Stimulated activated naive B cell treated with anti-CD40 and anti-IgM and Interleukin-4, amounts not matched to agents 10 μg/mL and 1 μg/mL and 100 μg/mL, for 72 hours (primary cell): Measurements from ENCODE around the gene RNASEH2C.
"Not testable (repeated sequence)": the region's sequence is repeated elsewhere in the genome, so short reads cannot be mapped to it uniquely, and the experiment has no call there.

Experiments used
- ATAC-seq, 2 donors: fragments of 150-1000 bp; cut with Tn5 transposase; replicated peaks; 2 replicates each; pipeline ENCODE4 v1.10.0; 2021; ENCODE audit warnings: moderate library complexity in 1 of 2
- DNase-seq: peaks from one replicate; pipeline ENCODE4 v3.0.0; 2021
- H3K27ac Mint-ChIP-seq: one replicate; pipeline ENCODE4 v1.8.0; 2022; ENCODE audit warnings: mild to moderate bottlenecking, mixed read lengths
- H3K27me3 Mint-ChIP-seq, 2 donors: one replicate each; pipeline ENCODE4 v1.8.0; 2022; ENCODE audit warnings: mixed read lengths in 2 of 2
- H3K36me3 Mint-ChIP-seq, 2 donors: one replicate each; pipeline ENCODE4 v1.8.0; 2022; ENCODE audit warnings: mixed read lengths in 2 of 2, mild to moderate bottlenecking in 1 of 2
- H3K4me1 Mint-ChIP-seq, 2 donors: one replicate each; pipeline ENCODE4 v1.8.0; 2022; ENCODE audit warnings: mixed read lengths in 2 of 2, mild to moderate bottlenecking in 1 of 2
- H3K4me3 Mint-ChIP-seq, 2 donors: one replicate each; pipeline ENCODE4 v1.8.0; 2022; ENCODE audit warnings: mild to moderate bottlenecking in 2 of 2, mixed read lengths in 2 of 2, moderate library complexity in 1 of 2
- H3K9me3 Mint-ChIP-seq, 2 donors: one replicate each; pipeline ENCODE4 v1.8.0; 2022; ENCODE audit warnings: mixed read lengths in 2 of 2, mild to moderate bottlenecking in 1 of 2

Gene RNASEH2C

GRCh38 chr11:65735111-65735510, 14.5 kb upstream of the RNASEH2C start:
- not testable (repeated sequence) for H3K4me1 Mint-ChIP-seq, H3K36me3 Mint-ChIP-seq, H3K9me3 Mint-ChIP-seq, ATAC-seq, H3K4me3 Mint-ChIP-seq, H3K27ac Mint-ChIP-seq, DNase-seq
- peaks cover 18 to 21% of the 10 kb centered on the region in 2 donors for H3K27me3 Mint-ChIP-seq

DNA sequence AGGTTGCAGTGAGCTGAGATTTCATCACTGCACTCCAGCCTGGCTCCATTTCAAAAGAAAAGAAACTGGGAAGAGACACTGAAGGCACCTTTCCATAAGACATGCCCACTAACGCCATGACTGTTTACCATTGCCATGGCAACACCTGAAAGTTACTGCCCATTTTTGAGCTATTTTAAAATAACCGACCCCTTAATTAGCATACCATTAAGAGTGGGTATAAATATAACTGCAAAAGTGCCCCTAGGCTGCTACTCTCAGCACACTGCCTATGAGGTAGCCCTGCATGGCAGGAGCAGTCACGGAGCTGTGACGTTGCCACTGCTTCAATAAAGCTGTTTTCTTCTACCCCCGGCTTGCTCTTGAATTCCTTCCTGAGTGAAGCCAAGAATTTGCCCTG, 9.9 kb upstream of the RNASEH2C start:
- no peak for ATAC-seq
- no peak for DNase-seq
- H3K4me3 Mint-ChIP-seq = no peak overlapping the region
- peaks cover 0 to 3% of the 10 kb centered on the region in 2 donors for H3K36me3 Mint-ChIP-seq
- no peak overlapping the region for H3K27ac Mint-ChIP-seq
- no peaks in the 10 kb centered on the region for H3K4me1 Mint-ChIP-seq
- no peaks in the 10 kb centered on the region for H3K9me3 Mint-ChIP-seq
- H3K27me3 Mint-ChIP-seq = peaks cover 12 to 13% of the 10 kb centered on the region in 2 donors

DNA sequence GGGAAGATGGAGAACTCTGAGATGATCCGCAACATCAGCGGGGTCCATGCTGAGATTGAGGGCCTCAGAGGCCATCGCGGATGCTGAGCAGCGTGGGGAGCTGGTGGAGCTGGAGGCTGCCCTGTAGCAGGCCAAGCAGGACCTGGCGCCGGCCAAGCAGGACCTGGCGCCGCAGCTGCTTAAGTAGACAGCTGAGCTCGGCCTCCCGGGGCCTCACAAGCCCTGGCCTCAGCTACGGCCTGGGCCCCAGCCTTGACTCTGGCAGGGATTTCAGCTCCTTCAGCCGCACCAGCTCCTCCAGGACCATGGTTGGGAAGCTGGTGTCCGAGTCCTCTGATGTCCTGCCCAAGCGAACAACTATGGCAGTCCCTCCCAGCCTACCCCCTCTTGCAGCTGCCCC, 7.3 kb upstream of the RNASEH2C start:
- DNase-seq (no peak), ATAC-seq (no peak)
- Mint-ChIP-seq H3K9me3 (no peaks in the 10 kb centered on the region), H3K27ac (no peak overlapping the region), H3K4me3 (no peak overlapping the region), H3K36me3 (peaks cover 0 to 3% of the 10 kb centered on the region in 2 donors), H3K4me1 (no peaks in the 10 kb centered on the region), H3K27me3 (peaks cover 10 to 11% of the 10 kb centered on the region in 2 donors)

DNA sequence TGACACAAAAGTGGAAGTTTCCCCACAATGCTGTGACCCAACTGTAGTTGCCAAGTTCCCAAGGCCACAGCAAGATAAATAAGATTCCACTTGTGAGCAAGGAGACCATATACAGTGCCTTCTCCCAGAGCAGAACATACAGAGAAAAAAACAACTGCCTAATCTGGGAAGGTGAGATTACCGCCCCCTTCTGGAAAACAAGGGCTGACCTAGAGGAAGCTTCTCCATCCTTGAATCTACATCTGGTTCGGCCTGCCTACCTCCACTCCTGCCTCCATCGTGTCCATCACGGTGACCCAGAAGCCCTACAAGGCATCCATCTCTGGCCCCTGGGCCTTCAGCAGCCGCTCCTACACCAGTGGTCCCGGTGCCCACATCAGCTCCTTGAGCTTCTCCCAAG, 6.1 kb upstream of the RNASEH2C start:
- H3K36me3 Mint-ChIP-seq = no peaks in the 10 kb centered on the region
- no peak overlapping the region for H3K4me3 Mint-ChIP-seq
- peaks cover 6 to 10% of the 10 kb centered on the region in 2 donors for H3K27me3 Mint-ChIP-seq
- H3K27ac Mint-ChIP-seq = no peak overlapping the region
- no peaks in the 10 kb centered on the region for H3K4me1 Mint-ChIP-seq
- no peaks in the 10 kb centered on the region for H3K9me3 Mint-ChIP-seq
- DNase-seq (no peak), ATAC-seq (no peak)

- no peaks in the 10 kb centered on the region for H3K9me3 Mint-ChIP-seq
These were observed 1.7 kb upstream of the RNASEH2C start for GRCh38 chr11:65722261-65722660.

GRCh38 chr11:65719871-65720210, 757 bp downstream of the RNASEH2C start:
- ATAC-seq = peak; percentile 33 to 35
- H3K9me3 Mint-ChIP-seq = no peaks in the 10 kb centered on the region
- DNase-seq = no peak
- H3K27me3 Mint-ChIP-seq = no peaks in the 10 kb centered on the region
- peaks cover 32 to 40% of the 10 kb centered on the region in 2 donors for H3K4me1 Mint-ChIP-seq
- H3K36me3 Mint-ChIP-seq = peaks cover 26 to 42% of the 10 kb centered on the region in 2 donors
- H3K27ac Mint-ChIP-seq = peak overlapping the region; percentile 97
- H3K4me3 Mint-ChIP-seq = peak overlapping the region; percentile 98 to 100

More at GRCh38 chr11:65722261-65722660, 1.7 kb upstream of the RNASEH2C start:
- Mint-ChIP-seq H3K27me3 (peaks cover 2 to 3% of the 10 kb centered on the region in 2 donors), H3K4me3 (no peak overlapping the region), H3K4me1 (peaks cover 26 to 32% of the 10 kb centered on the region in 2 donors), H3K27ac (no peak overlapping the region), H3K36me3 (peaks cover 16 to 21% of the 10 kb centered on the region in 2 donors)
- DNase-seq (no peak), ATAC-seq (no peak)

DNA sequence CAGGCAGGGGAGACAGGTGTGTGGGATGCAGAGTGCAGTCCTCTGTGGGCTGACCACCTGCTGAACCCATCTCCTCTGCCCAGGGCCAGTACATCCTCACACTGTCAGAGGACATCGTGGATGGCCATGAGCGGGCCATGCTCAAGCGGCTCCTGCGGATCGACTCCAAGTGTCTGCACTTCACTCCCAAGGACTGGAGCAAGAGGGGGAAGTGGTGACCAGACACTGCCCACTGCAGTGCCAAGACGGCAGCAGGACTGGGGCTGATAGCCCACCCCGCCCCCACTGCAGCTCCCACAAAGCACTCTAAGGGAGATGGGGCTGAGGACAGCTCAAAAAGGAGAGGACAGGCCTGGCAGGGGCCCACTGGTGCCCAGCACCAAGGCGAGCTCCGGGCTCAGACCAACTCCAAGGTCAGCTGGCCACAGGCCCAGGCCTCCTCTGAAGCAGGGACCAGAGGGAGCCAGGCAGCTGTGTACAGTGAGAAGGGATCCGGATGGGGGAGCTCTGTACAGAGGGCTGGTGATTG, 1.6 kb downstream of the RNASEH2C start:
- no peak for ATAC-seq
- Mint-ChIP-seq H3K27ac (peak overlapping the region; percentile 80), H3K4me1 (peaks cover 37 to 40% of the 10 kb centered on the region in 2 donors), H3K27me3 (no peaks in the 10 kb centered on the region), H3K4me3 (peak overlapping the region; percentile 98 to 100), H3K36me3 (peaks cover 34 to 49% of the 10 kb centered on the region in 2 donors), H3K9me3 (no peaks in the 10 kb centered on the region)
- DNase-seq = no peak

- Mint-ChIP-seq H3K9me3 (no peaks in the 10 kb centered on the region), H3K4me3 (peak overlapping the region; percentile 98 to 100), H3K36me3 (peaks cover 39 to 53% of the 10 kb centered on the region in 2 donors), H3K27ac (peak overlapping the region; percentile 80), H3K27me3 (no peaks in the 10 kb centered on the region), H3K4me1 (peaks cover 39 to 44% of the 10 kb centered on the region in 2 donors)
- no peak for DNase-seq
- ATAC-seq = no peak
These were observed 2.1 kb downstream of the RNASEH2C start for GRCh38 chr11:65718531-65718930.

DNA sequence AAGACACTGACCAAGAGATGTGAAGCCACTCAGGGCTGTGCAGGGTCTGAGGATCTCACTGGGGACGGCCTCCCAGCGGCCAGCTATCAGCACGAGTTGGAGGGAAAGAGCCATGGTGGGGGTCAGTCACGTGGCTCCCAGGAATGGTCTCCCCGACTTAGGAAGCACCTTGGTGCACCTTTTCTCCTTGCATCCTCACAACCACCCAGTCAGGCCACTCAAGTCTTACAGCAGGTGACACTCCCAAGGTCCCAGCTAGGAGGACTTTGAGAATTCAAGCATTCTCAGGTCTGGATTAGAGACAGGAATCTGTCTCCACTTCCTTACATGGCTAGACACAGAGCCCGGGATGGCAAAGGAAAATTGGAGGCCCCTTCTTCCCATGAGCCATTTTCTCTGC, 2.7 kb downstream of the RNASEH2C start:
- no peak for DNase-seq
- ATAC-seq = no peak
- Mint-ChIP-seq H3K4me3 (no peak overlapping the region), H3K27me3 (no peaks in the 10 kb centered on the region), H3K9me3 (no peaks in the 10 kb centered on the region), H3K4me1 (peaks cover 45 to 50% of the 10 kb centered on the region in 2 donors), H3K27ac (peak overlapping the region; percentile 84), H3K36me3 (peaks cover 43 to 57% of the 10 kb centered on the region in 2 donors)

DNA sequence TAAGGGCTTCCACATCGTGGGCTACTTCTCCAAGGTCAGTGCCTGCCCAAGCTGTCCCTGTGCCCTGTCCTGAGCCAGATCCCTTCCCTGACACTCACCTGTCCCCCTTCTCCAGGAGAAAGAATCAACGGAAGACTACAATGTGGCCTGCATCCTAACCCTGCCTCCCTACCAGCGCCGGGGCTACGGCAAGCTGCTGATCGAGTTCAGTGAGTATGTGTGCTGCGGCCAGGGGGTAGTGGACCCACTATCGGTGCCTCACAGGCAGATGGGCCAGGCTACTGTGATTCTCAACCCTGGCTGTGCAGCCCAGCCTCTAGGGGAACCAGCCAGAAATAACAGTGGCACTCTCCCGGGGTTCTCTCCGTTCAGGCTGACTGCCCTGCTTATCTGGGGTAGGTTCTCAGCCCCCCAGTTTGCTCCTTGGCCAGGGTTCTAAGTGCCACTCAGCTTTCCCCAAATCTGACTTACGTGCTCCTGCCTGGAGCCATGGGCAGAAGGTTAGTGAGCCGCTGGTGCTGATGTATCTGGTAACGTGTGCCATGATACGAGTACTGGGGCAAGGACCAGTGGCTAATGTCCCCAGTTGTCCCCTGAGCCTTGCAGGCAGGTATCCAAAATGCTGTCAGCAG, 3.7 kb downstream of the RNASEH2C start:
- ATAC-seq (no peak), DNase-seq (no peak)
- Mint-ChIP-seq H3K36me3 (peaks cover 46 to 57% of the 10 kb centered on the region in 2 donors), H3K4me3 (no peak overlapping the region), H3K4me1 (peaks cover 49 to 59% of the 10 kb centered on the region in 2 donors), H3K27me3 (no peaks in the 10 kb centered on the region), H3K27ac (peak overlapping the region; percentile 84), H3K9me3 (no peaks in the 10 kb centered on the region)

DNA sequence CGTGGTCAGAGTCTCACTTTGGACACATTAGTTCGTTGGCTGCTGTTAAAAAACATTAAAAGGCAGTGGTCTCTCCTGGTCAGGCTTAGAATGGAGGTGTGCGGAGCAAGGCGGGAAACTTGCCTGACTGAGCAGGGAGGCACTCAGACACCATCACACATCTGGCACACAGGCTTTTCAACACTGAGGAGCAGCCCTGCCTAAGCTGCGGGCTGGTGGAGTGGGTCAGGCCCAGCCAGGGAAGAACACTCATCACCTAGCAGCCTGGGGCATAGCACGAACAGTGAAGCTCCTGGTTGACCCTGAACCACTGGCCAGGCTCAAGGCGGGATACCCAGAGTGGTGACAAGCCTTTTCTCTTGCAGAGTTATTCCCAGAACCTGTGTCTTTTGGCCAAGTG, 4.3 kb downstream of the RNASEH2C start:
- Mint-ChIP-seq H3K36me3 (peaks cover 46 to 57% of the 10 kb centered on the region in 2 donors), H3K4me3 (no peak overlapping the region), H3K27me3 (no peaks in the 10 kb centered on the region), H3K27ac (peak overlapping the region; percentile 59), H3K9me3 (no peaks in the 10 kb centered on the region), H3K4me1 (peaks cover 49 to 64% of the 10 kb centered on the region in 2 donors)
- no peak for ATAC-seq
- DNase-seq = no peak

DNA sequence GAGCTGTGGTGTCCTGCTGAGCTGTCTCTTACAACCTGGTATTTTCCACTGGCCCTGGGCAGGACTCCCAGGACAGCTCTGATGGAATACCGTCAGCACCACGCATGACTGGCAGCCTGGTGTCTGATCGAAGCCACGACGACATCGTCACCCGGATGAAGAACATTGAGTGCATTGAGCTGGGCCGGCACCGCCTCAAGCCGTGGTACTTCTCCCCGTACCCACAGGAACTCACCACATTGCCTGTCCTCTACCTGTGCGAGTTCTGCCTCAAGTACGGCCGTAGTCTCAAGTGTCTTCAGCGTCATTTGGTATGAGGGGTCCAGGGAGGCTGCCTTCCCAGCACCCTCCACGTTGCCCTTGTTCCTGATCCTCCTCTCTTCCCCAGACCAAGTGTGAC, 6.2 kb downstream of the RNASEH2C start:
- Mint-ChIP-seq H3K4me1 (peaks cover 42 to 62% of the 10 kb centered on the region in 2 donors), H3K9me3 (no peaks in the 10 kb centered on the region), H3K4me3 (peak overlapping the region in 1 of 2 donors; percentile 46), H3K27ac (peak overlapping the region; percentile 38), H3K27me3 (no peaks in the 10 kb centered on the region), H3K36me3 (peaks cover 43 to 50% of the 10 kb centered on the region in 2 donors)
- DNase-seq (no peak), ATAC-seq (no peak)

DNA sequence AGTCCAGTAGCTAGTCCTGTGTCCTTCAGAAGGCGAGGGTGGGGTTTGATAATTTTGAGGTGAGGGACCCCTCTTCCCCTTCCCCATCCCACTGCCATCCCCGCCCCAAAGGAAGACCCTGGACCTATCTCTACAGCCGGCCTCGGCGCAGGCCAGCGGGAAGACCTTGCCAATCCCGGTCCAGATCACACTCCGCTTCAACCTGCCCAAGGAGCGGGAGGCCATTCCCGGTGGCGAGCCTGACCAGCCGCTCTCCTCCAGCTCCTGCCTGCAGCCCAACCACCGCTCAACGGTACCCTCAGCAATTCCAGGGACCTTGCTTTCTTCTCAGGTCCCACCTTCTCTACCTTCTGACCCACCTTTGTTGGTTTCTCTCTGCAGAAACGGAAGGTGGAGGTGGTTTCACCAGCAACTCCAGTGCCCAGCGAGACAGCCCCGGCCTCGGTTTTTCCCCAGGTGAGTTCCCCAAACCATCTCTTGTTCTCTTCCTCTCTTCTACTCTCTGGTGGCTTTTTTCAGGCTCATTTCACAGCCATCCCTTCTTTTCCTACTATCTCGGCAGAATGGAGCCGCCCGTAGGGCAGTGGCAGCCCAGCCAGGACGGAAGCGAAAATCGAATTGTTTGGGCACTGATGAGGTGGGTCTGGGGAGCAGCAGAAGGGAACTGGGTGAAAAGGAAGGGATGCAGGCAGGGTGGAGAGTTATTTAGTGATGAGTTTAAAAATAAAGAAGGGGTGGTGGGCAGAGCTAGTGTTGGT, 7.2 kb downstream of the RNASEH2C start:
- Mint-ChIP-seq H3K9me3 (no peaks in the 10 kb centered on the region), H3K4me1 (peaks cover 32 to 52% of the 10 kb centered on the region in 2 donors)

GRCh38 chr11:65712633-65713076, 7.9 kb downstream of the RNASEH2C start:
- Mint-ChIP-seq H3K27me3 (no peaks in the 10 kb centered on the region), H3K4me1 (peaks cover 27 to 45% of the 10 kb centered on the region in 2 donors), H3K9me3 (no peaks in the 10 kb centered on the region), H3K36me3 (peaks cover 34 to 40% of the 10 kb centered on the region in 2 donors), H3K4me3 (peak overlapping the region; percentile 92 to 93), H3K27ac (peak overlapping the region; percentile 100)
- ATAC-seq (no peak), DNase-seq (no peak)

More for the DNA sequence above, 7.2 kb downstream of the RNASEH2C start:
- ATAC-seq (no peak), DNase-seq (no peak)
- Mint-ChIP-seq H3K27ac (peak overlapping the region; percentile 77), H3K27me3 (no peaks in the 10 kb centered on the region), H3K36me3 (peaks cover 35 to 41% of the 10 kb centered on the region in 2 donors), H3K4me3 (peak overlapping the region; percentile 92 to 93)
